MCF 10A (cell line): ENCODE measurements around the gene SSMEM1. TPM values are rescaled to one million over a fixed set of nuclear protein-coding genes. Genes with fewer than 3 reads are reported as not detected.
A peak's percentile ranks its signal among the peaks of the same experiment; 100 is the strongest.
"Not testable (repeated sequence)": the region's sequence is repeated elsewhere in the genome, so short reads cannot be mapped to it uniquely, and the experiment has no call there.

Experiments used
- BruUV-seq: library from RNA; stranded (reverse); fragments of 400-500 nt; replicated peaks from 2 replicates; lab custom pipeline; 2021; lab: Mats Ljungman, UMichigan
- CTCF ChIA-PET: fragments of 300-600 bp; sonication (Branson Sonifier 250); formaldehyde crosslinking; extraction: SDS; loops from one replicate; lab custom pipeline; 2021; ENCODE audit warnings: antibody characterized with exemption, inconsistent platforms; lab: Yijun Ruan, JAX
- POLR2A ChIA-PET: fragments of 300-600, 350-650 bp; sonication (Branson Sonifier 250); formaldehyde crosslinking; extraction: SDS; loops from one replicate; lab custom pipeline; 2020; ENCODE audit warnings: antibody characterized with exemption, inconsistent platforms; lab: Yijun Ruan, JAX
- DNase-seq: peaks from one replicate; pipeline ENCODE4 v3.0.0-alpha.2; 2018; ENCODE audit not compliant: unreplicated experiment
- H3K27ac Mint-ChIP-seq: one replicate; pipeline ENCODE4 v1.8.0; 2022; ENCODE audit warnings: mild to moderate bottlenecking, low read depth, mixed read lengths; ENCODE audit not compliant: unreplicated experiment
- H3K27me3 Mint-ChIP-seq: one replicate; pipeline ENCODE4 v1.8.0; 2022; ENCODE audit warnings: mixed read lengths; ENCODE audit not compliant: insufficient read depth, unreplicated experiment
- H3K36me3 Mint-ChIP-seq: one replicate; pipeline ENCODE4 v1.8.0; 2022; ENCODE audit warnings: mild to moderate bottlenecking, moderate library complexity, mixed read lengths; ENCODE audit not compliant: insufficient read depth, unreplicated experiment
- H3K4me1 Mint-ChIP-seq: one replicate; pipeline ENCODE4 v1.8.0; 2022; ENCODE audit warnings: mixed read lengths; ENCODE audit not compliant: insufficient read depth, unreplicated experiment
- H3K4me3 Mint-ChIP-seq: one replicate; pipeline ENCODE4 v1.8.0; 2022; ENCODE audit warnings: mild to moderate bottlenecking, moderate library complexity, mixed read lengths; ENCODE audit not compliant: unreplicated experiment
- H3K9me3 Mint-ChIP-seq: one replicate; pipeline ENCODE4 v1.8.0; 2022; ENCODE audit warnings: mixed read lengths; ENCODE audit not compliant: unreplicated experiment
- intact Hi-C: fragments of 100-400 bp; cut with micrococcal nuclease; formaldehyde crosslinking; loops from 2 replicates; pipeline ENCODE4 v1.14.1; 2022
- total RNA-seq: library from RNA; stranded (reverse); gene quantifications from 2 replicates; pipeline ENCODE4 v1.2.3, GENCODE V29; 2022
- TF ChIP-seq, protein P1 (sequence below): fragments of 200-600 bp; IDR thresholded peaks from one replicate; pipeline ENCODE4 v1.8.0; 2022; ENCODE audit warnings: antibody characterized with exemption, mild to moderate bottlenecking; ENCODE audit not compliant: unreplicated experiment

The SSMEM1 gene
- total RNA-seq, 1 experiment from 2014 or later, result not detected

DNA sequence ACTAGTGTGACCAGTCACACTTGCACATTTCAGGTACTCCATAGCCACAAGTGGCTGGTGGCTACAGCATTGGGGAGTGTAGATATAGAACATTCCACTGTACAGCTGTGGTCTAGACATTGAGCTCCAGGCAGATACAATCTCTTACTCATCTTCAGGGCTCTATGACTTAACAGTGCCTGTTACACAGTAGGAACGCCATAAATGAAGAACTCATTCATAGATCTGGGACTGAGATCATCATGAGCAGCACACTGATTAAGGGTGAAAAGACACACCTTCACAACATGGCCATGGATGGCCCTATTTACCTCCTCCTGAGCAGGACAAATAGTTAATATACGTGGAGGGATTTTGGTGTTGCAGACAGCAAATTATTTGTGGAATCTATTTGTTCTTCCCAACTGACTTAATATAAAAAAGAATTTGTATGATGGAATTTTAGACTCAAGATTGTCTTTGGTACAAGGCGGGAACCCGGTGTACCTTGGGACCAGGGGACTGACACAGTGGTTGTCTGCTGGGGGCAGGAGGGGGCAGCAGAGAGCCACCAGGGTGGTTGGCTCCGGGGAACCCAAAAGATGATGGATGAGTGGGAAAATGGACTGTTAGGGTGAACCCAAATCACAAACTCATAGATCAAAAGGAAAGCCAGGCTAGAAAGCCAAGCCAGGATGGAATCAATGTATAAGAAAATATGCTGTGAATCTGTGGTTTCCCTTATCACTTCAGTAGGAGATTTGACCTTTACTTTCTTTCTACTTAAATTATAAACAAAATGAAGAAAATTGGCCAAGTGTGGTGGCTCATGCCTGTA is 34.7 kb downstream of the SSMEM1 start:
- peak; percentile 68 for DNase-seq
- intact Hi-C loops, result loop anchor here (1.0 to 5.0 kb wide), 7 partner anchors 115 to 516 kb away; no protein-coding TSS in a partner anchor
- H3K27me3 Mint-ChIP-seq, result no peaks in the 10 kb centered on the region
- H3K9me3 Mint-ChIP-seq, result peaks cover 8% of the 10 kb centered on the region
- ChIA-PET POLR2A (interaction anchor here (0.5 to 1.6 kb wide), 5 partner anchors 32 to 164 kb away, joined by 3 to 5 read pairs (median 5); no protein-coding TSS in a partner anchor), CTCF (interaction anchor here (0.6 to 1.4 kb wide), 10 partner anchors 10 to 515 kb away, joined by 3 to 5 read pairs (median 3); no protein-coding TSS in a partner anchor)
- H3K4me3 Mint-ChIP-seq, result no peak overlapping the region
- H3K36me3 Mint-ChIP-seq, result peaks cover 6% of the 10 kb centered on the region
- no peak overlapping the region for H3K27ac Mint-ChIP-seq
- H3K4me1 Mint-ChIP-seq, result peaks cover 12% of the 10 kb centered on the region
- BruUV-seq, result no TSS peak
- TF ChIP-seq, protein P1, sequence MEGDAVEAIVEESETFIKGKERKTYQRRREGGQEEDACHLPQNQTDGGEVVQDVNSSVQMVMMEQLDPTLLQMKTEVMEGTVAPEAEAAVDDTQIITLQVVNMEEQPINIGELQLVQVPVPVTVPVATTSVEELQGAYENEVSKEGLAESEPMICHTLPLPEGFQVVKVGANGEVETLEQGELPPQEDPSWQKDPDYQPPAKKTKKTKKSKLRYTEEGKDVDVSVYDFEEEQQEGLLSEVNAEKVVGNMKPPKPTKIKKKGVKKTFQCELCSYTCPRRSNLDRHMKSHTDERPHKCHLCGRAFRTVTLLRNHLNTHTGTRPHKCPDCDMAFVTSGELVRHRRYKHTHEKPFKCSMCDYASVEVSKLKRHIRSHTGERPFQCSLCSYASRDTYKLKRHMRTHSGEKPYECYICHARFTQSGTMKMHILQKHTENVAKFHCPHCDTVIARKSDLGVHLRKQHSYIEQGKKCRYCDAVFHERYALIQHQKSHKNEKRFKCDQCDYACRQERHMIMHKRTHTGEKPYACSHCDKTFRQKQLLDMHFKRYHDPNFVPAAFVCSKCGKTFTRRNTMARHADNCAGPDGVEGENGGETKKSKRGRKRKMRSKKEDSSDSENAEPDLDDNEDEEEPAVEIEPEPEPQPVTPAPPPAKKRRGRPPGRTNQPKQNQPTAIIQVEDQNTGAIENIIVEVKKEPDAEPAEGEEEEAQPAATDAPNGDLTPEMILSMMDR, result peak; percentile 96

DNA sequence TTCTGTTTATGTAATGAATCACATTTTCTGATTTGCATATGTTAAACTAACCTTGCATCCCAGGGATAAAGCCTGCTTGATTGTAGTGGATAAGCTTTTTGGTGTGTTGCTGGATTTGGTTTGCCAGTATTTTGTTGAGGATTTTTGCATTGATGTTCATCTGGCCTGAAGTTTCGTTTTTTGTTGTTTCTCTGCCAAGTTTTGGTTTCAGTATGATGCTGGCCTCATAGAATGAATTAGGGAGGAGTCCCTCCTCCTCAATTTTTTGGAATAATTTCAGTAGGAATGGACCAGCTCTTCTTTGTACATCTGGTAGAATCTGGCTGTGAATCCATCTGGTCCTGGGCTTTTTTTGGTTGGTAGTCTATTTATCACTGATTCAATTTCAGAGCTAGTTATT is 35.8 kb downstream of the SSMEM1 start:
- not testable (repeated sequence) for H3K9me3 Mint-ChIP-seq, H3K27ac Mint-ChIP-seq, H3K36me3 Mint-ChIP-seq, H3K27me3 Mint-ChIP-seq, H3K4me3 Mint-ChIP-seq, BruUV-seq
- POLR2A ChIA-PET, result interaction anchor here (0.6 to 1.6 kb wide), 4 partner anchors 11 to 415 kb away, joined by 3 to 5 read pairs (median 3); no protein-coding TSS in a partner anchor
- CTCF ChIA-PET, result interaction anchor here (0.6 to 1.1 kb wide), 11 partner anchors 29 to 876 kb away, joined by 3 to 6 read pairs (median 3); no protein-coding TSS in a partner anchor
- intact Hi-C loops, result loop anchor here (5.0 kb wide), 1 partner anchor 114 kb away; no protein-coding TSS in a partner anchor
- peak; percentile 17 for DNase-seq
- peaks cover 12% of the 10 kb centered on the region for H3K4me1 Mint-ChIP-seq

DNA sequence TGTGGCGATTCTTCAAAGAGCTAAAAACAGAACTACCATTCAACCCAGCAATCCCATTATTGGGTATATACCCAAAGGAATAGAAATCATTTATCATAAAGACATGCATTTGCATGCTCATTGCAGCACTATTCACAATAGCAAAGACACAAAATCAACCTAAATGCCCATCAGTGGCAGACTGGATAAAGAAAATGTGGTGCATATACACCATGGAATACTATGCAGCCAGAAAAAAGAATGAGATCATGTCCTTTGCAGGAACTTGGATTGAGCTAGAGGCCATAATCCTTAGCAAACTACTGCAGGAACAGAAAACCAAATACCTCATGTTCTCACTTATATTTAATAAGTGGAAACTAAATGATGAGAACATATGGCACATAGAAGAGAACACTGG is 38.8 kb downstream of the SSMEM1 start:
- intact Hi-C loops, H3K27me3 Mint-ChIP-seq, H3K9me3 Mint-ChIP-seq, H3K4me3 Mint-ChIP-seq, BruUV-seq, H3K27ac Mint-ChIP-seq, H3K36me3 Mint-ChIP-seq, POLR2A ChIA-PET, DNase-seq: not testable (repeated sequence)
- CTCF ChIA-PET, result interaction anchor here (0.7 kb wide), 1 partner anchor 511 kb away, joined by 3 read pairs; no protein-coding TSS in a partner anchor
- peaks cover 12% of the 10 kb centered on the region for H3K4me1 Mint-ChIP-seq

DNA sequence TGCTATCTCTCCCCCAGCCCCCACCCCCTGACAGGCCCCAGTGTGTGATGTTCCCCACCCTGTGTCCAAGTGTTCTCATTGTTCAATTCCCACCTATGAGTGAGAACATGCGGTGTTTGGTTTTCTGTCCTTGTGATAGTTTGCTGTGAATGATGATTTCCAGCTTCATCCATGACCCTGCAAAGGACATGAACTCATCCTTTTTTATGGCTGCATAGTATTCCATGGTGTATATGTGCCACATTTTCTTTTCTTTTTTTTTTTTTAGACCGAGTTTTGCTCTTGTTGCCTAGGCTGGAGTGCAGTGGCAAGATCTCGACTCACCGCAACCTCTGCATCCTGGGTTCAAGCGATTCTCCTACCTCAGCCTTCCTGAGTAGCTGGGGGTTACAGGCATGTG is 41.2 kb downstream of the SSMEM1 start:
- H3K4me1 Mint-ChIP-seq, H3K4me3 Mint-ChIP-seq, intact Hi-C loops, CTCF ChIA-PET, H3K36me3 Mint-ChIP-seq, BruUV-seq, H3K27me3 Mint-ChIP-seq, POLR2A ChIA-PET, DNase-seq, H3K27ac Mint-ChIP-seq: not testable (repeated sequence)
- peaks cover 24% of the 10 kb centered on the region for H3K9me3 Mint-ChIP-seq

DNA sequence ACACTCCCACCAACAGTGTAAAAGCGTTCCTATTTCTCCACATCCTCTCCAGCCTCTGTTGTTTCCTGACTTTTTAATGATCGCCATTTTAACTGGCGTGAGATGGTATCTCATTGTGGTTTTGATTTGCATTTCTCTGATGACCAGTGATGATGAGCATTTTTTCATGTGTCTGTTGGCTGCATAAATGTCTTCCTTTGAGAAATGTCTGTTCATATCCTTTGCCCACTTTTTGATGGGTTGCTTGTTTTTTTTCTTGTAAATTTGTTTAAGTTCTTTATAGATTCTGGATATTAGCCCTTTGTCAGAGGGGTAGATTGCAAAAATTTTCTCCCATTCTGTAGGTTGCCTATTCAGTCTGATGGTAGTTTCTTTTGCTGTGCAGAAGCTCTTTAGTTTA is 42.0 kb downstream of the SSMEM1 start:
- DNase-seq, BruUV-seq, POLR2A ChIA-PET, H3K27ac Mint-ChIP-seq, H3K36me3 Mint-ChIP-seq, intact Hi-C loops, H3K27me3 Mint-ChIP-seq, H3K4me1 Mint-ChIP-seq, H3K4me3 Mint-ChIP-seq: not testable (repeated sequence)
- CTCF ChIA-PET, result interaction anchor here (0.6 kb wide), 1 partner anchor 41 kb away, joined by 4 read pairs; no protein-coding TSS in a partner anchor
- peaks cover 25% of the 10 kb centered on the region for H3K9me3 Mint-ChIP-seq
